NT2/D1 (cell line): ENCODE results near the gene MAGI3.
"Not testable (repeated sequence)": the region's sequence is repeated elsewhere in the genome, so short reads cannot be mapped to it uniquely, and the experiment has no call there.

Experiments
- DNase-seq: peaks from one replicate; pipeline ENCODE4 v3.0.0-alpha.2; 2011; ENCODE audit warnings: low read depth, low spot score
- H3K27me3 ChIP-seq: 2 replicates; pipeline ENCODE4 v1.6.0; 2011; ENCODE audit warnings: mild to moderate bottlenecking; ENCODE audit not compliant: insufficient read length, insufficient read depth
- H3K36me3 ChIP-seq: 2 replicates; pipeline ENCODE4 v1.6.1; 2011; ENCODE audit warnings: mild to moderate bottlenecking, low read length, mixed read lengths; ENCODE audit not compliant: insufficient read depth, insufficient read length
- H3K4me1 ChIP-seq: 2 replicates; pipeline ENCODE4 v1.5.1; 2011; ENCODE audit not compliant: insufficient read depth, insufficient read length
- H3K4me3 ChIP-seq: 2 replicates; pipeline ENCODE4 v1.5.1; 2011; ENCODE audit warnings: low read depth; ENCODE audit not compliant: insufficient read length
- H3K9ac ChIP-seq: 2 replicates; pipeline ENCODE4 v1.6.0; 2011; ENCODE audit warnings: low read depth; ENCODE audit not compliant: insufficient read length
- H3K9me3 ChIP-seq: 2 replicates; pipeline ENCODE4 v1.5.1; 2011; ENCODE audit warnings: mild to moderate bottlenecking, low read length; ENCODE audit not compliant: insufficient read depth
- SUZ12 ChIP-seq: IDR thresholded peaks from 2 replicates; pipeline ENCODE4 v1.6.1; 2011; ENCODE audit not compliant: insufficient read length, insufficient read depth; ENCODE audit errors: extremely low read depth
- YY1 ChIP-seq: IDR thresholded peaks from 2 replicates; pipeline ENCODE4 v1.6.1; 2011; ENCODE audit not compliant: insufficient read length, insufficient read depth
- ZNF274 ChIP-seq: IDR thresholded peaks from 2 replicates; pipeline ENCODE4 v1.6.1; 2011; ENCODE audit warnings: mild to moderate bottlenecking, low read depth, low read length

MAGI3 gene

GRCh38 chr1:113714606-113715269 is 324.4 kb downstream of the MAGI3 start:
- no peak for DNase-seq
- H3K4me3 ChIP-seq = no peak overlapping the region
- H3K9ac ChIP-seq = no peak overlapping the region
- no peaks in the 10 kb centered on the region for H3K27me3 ChIP-seq
- TF ChIP-seq ZNF274 (no peak), YY1 (no peak), SUZ12 (no peak)
- H3K9me3 ChIP-seq = peaks cover 30% of the 10 kb centered on the region
- peaks cover 52% of the 10 kb centered on the region for H3K36me3 ChIP-seq
- H3K4me1 ChIP-seq = no peaks in the 10 kb centered on the region

GRCh38 chr1:113717506-113717905 is 327.2 kb downstream of the MAGI3 start:
- not testable (repeated sequence) for H3K4me3 ChIP-seq, H3K9ac ChIP-seq, H3K4me1 ChIP-seq, H3K27me3 ChIP-seq, DNase-seq
- Histone ChIP-seq H3K9me3 (peaks cover 48% of the 10 kb centered on the region), H3K36me3 (peaks cover 42% of the 10 kb centered on the region)

GRCh38 chr1:113718621-113719020 is 328.3 kb downstream of the MAGI3 start:
- not testable (repeated sequence) for H3K9ac ChIP-seq, H3K4me3 ChIP-seq, H3K4me1 ChIP-seq, DNase-seq, H3K27me3 ChIP-seq
- Histone ChIP-seq H3K36me3 (peaks cover 40% of the 10 kb centered on the region), H3K9me3 (peaks cover 48% of the 10 kb centered on the region)

GRCh38 chr1:113721010-113721409 is 330.7 kb downstream of the MAGI3 start:
- H3K4me3 ChIP-seq = no peak overlapping the region
- no peaks in the 10 kb centered on the region for H3K4me1 ChIP-seq
- H3K27me3 ChIP-seq = no peaks in the 10 kb centered on the region
- no peak overlapping the region for H3K9ac ChIP-seq
- no peak for DNase-seq
- no peak for TF ChIP-seq YY1
- no peak for TF ChIP-seq SUZ12
- no peak for TF ChIP-seq ZNF274
- H3K9me3 ChIP-seq = peaks cover 48% of the 10 kb centered on the region
- H3K36me3 ChIP-seq = peaks cover 43% of the 10 kb centered on the region

- Histone ChIP-seq H3K36me3 (peaks cover 39% of the 10 kb centered on the region), H3K9me3 (no peaks in the 10 kb centered on the region), H3K27me3 (no peaks in the 10 kb centered on the region), H3K4me1 (no peaks in the 10 kb centered on the region), H3K4me3 (no peak overlapping the region), H3K9ac (no peak overlapping the region)
- TF ChIP-seq YY1 (no peak), SUZ12 (no peak), ZNF274 (no peak)
- no peak for DNase-seq
Measured at GRCh38 chr1:113732802-113733201, 342.5 kb downstream of the MAGI3 start.

- TF ChIP-seq ZNF274 (no peak), SUZ12 (no peak), YY1 (no peak)
- no peak for DNase-seq
- no peaks in the 10 kb centered on the region for H3K27me3 ChIP-seq
- H3K9ac ChIP-seq = no peak overlapping the region
- no peaks in the 10 kb centered on the region for H3K9me3 ChIP-seq
- H3K36me3 ChIP-seq = peaks cover 38% of the 10 kb centered on the region
- no peak overlapping the region for H3K4me3 ChIP-seq
- no peaks in the 10 kb centered on the region for H3K4me1 ChIP-seq
Measured at GRCh38 chr1:113734357-113735055, 344.2 kb downstream of the MAGI3 start.
